Chondrocyte (in vitro differentiated cells): ENCODE measurements around the gene CMSS1. TPM values are rescaled to one million over a fixed set of nuclear protein-coding genes. Genes with fewer than 3 reads are reported as not detected.
"Not testable (repeated sequence)": the region's sequence is repeated elsewhere in the genome, so short reads cannot be mapped to it uniquely, and the experiment has no call there.

Experiments
- DNase-seq: peaks from one replicate; pipeline ENCODE4 v3.0.0; 2021; ENCODE audit warnings: mixed read lengths, low spot score
- H3K27ac Mint-ChIP-seq: one replicate; pipeline ENCODE4 v1.8.0; 2021; ENCODE audit warnings: mild to moderate bottlenecking, moderate library complexity, mixed read lengths; ENCODE audit not compliant: unreplicated experiment
- H3K27me3 Mint-ChIP-seq: 2 replicates; pipeline ENCODE4 v1.8.0; 2021; ENCODE audit warnings: low read depth, mixed read lengths
- H3K36me3 Mint-ChIP-seq: 2 replicates; pipeline ENCODE4 v1.8.0; 2021; ENCODE audit warnings: low read depth, mixed read lengths
- H3K4me1 Mint-ChIP-seq: 2 replicates; pipeline ENCODE4 v1.8.0; 2021; ENCODE audit warnings: low read depth, mild to moderate bottlenecking, mixed read lengths
- H3K4me3 Mint-ChIP-seq: one replicate; pipeline ENCODE4 v1.8.0; 2021; ENCODE audit warnings: mild to moderate bottlenecking, moderate library complexity, mixed read lengths; ENCODE audit not compliant: unreplicated experiment
- H3K9me3 Mint-ChIP-seq: 2 replicates; pipeline ENCODE4 v1.8.0; 2021; ENCODE audit warnings: low read depth, mixed read lengths
- total RNA-seq: library from RNA; stranded (reverse); gene quantifications from 3 replicates; pipeline ENCODE4 v1.2.1, GENCODE V29; 2021
- TF ChIP-seq, protein P1 (sequence below): fragments of 200-600 bp; sonication (generic); IDR thresholded peaks from 2 replicates; pipeline ENCODE4 v1.5.0; 2021; ENCODE audit warnings: antibody characterized with exemption, mild to moderate bottlenecking, moderate library complexity

CMSS1 gene
- total RNA-seq, 1 donor from 2014 or later: 19.5 TPM

DNA sequence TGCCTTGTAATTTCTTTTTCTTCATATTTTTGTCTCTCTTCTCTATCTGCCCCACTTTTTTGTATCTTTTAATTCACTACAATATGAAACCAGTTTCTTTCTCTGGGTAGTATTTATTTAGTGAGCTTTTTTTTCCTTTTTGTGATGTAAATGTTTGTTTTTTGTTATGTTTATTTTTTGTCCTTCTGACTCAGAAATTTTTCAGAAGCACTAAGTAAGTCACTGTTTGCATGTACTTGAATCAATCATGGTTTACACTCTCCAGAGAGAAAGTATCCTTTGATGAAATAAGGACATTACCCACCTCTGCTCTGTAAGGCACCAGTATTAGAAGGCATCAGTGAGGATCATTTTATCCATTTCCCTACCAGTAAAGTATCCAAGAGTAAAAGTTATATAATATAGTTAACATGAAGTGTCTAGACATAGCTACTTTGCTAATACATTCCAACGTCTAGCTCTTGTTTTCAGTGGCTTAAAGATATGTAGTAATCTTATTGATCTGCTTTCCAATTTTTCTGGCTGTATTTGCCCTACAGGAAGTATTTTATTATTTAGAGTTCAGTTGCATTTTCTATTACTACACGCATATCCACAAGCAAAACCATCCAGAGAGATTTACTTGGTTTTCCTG lies 271.2 kb downstream of the CMSS1 start:
- H3K4me3 Mint-ChIP-seq: no peak overlapping the region
- peaks cover 82% of the 10 kb centered on the region for H3K4me1 Mint-ChIP-seq
- H3K36me3 Mint-ChIP-seq: no peaks in the 10 kb centered on the region
- no peaks in the 10 kb centered on the region for H3K9me3 Mint-ChIP-seq
- peak overlapping the region; percentile 45 for H3K27ac Mint-ChIP-seq
- no peaks in the 10 kb centered on the region for H3K27me3 Mint-ChIP-seq
- TF ChIP-seq, protein P1, sequence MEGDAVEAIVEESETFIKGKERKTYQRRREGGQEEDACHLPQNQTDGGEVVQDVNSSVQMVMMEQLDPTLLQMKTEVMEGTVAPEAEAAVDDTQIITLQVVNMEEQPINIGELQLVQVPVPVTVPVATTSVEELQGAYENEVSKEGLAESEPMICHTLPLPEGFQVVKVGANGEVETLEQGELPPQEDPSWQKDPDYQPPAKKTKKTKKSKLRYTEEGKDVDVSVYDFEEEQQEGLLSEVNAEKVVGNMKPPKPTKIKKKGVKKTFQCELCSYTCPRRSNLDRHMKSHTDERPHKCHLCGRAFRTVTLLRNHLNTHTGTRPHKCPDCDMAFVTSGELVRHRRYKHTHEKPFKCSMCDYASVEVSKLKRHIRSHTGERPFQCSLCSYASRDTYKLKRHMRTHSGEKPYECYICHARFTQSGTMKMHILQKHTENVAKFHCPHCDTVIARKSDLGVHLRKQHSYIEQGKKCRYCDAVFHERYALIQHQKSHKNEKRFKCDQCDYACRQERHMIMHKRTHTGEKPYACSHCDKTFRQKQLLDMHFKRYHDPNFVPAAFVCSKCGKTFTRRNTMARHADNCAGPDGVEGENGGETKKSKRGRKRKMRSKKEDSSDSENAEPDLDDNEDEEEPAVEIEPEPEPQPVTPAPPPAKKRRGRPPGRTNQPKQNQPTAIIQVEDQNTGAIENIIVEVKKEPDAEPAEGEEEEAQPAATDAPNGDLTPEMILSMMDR: no peak
- DNase-seq: no peak

DNA sequence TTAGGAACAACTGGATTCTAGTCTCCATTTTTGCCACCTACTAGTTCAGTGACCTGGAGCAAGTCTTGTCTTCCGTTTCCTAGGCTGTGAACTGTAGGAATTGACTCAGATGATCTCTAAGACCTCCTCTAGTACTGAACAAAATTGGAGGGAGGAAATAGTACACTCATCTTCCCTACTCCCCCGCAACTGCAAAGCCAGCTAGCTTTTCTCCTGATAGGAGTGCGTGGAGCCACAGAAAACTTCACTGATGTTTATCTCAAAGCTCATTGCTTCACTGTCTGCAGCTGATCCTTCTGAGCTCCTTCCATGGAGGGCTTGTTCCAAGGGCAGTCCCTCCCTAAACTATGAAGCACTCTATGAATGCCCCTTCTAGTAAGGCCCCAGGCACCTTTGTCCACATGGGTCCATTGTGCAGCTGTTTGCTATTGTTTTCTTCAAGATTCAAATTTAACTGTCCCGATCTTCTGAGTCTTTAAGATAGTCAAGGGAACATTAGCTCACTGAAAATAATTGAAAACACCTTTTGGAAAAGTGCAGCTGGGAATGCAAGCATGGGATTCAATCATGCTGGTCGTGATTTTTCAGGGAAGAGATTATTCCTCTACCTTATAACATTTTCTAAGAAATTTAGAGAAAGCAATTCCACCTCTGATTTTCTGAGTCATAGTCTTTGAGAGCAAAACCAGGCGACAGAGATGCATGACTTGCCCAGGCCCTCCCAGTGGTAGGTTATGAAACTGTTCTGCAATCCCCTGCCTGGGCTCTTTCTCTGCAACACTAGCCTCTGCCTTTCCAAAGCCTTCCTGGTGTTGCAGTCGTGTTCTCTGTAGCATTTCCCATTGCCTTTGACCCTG lies 272.4 kb downstream of the CMSS1 start:
- Mint-ChIP-seq H3K4me1 (peaks cover 81% of the 10 kb centered on the region), H3K9me3 (no peaks in the 10 kb centered on the region), H3K27ac (peak overlapping the region; percentile 5), H3K4me3 (no peak overlapping the region), H3K27me3 (no peaks in the 10 kb centered on the region), H3K36me3 (no peaks in the 10 kb centered on the region)
- DNase-seq: no peak
- TF ChIP-seq, protein P1: peak; percentile 68

DNA sequence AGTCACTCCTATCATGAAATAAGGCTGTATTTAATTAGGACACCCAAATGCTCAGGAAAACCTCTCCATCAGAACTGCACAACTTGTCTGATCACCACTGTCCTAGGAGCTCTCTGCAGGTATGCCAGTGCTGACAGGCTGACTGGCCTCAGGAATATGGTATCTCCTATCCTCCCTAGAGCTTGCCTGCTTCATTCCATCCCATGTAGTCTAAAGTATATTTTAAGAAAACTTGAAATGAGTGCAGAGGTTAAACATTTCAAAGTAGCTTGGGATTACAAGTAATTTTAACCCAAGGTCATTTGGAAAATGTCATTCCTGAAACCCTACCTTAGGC lies 273.0 kb downstream of the CMSS1 start:
- H3K36me3 Mint-ChIP-seq: peaks cover 2% of the 10 kb centered on the region

DNA sequence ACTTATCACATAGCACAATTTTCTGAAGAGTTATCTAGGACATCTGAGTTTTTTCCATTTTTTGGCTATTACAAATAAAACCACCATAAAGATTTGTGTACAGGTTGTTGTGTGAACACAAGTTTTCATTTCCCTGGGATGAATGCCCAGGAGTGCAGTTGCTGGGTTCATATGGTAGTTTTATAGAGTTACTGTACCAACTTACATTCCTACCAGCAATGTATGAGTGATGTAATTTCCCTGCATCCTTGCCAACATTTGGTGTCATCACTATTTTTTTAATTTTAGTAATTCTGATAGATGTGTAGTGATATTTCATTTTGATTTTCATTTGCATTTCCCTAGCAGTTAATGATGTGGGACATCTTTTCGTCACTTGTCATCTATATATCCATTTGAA lies 276.2 kb downstream of the CMSS1 start:
- Mint-ChIP-seq H3K36me3 (peaks cover 3% of the 10 kb centered on the region), H3K9me3 (no peaks in the 10 kb centered on the region), H3K4me1 (peaks cover 75% of the 10 kb centered on the region), H3K4me3 (no peak overlapping the region), H3K27me3 (no peaks in the 10 kb centered on the region), H3K27ac (peak overlapping the region; percentile 81)
- no peak for DNase-seq
- TF ChIP-seq, protein P1: no peak

More for the DNA sequence above, 273.0 kb downstream of the CMSS1 start:
- no peak overlapping the region for H3K4me3 Mint-ChIP-seq
- DNase-seq: no peak
- H3K4me1 Mint-ChIP-seq: peaks cover 75% of the 10 kb centered on the region
- peak overlapping the region; percentile 5 for H3K27ac Mint-ChIP-seq
- TF ChIP-seq, protein P1: peak; percentile 20
- H3K9me3 Mint-ChIP-seq: no peaks in the 10 kb centered on the region
- H3K27me3 Mint-ChIP-seq: no peaks in the 10 kb centered on the region

DNA sequence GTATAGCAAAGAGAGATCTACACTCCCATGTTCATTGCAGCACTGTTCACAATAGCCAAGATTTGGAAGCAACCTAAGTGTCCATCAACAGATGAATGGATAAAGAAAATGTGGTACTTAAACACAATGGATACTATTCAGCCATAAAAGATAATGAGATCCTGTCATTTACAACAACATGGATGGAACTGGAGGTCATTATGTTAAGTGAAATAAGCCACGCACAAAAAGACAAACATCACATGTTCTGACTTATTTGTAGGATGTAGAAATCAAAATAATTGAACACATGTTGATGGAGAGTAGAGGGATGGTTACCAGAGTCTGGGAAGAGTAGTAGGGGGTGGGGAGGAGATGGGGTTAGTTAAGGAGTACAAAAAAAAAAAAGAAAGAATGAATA lies 278.6 kb downstream of the CMSS1 start:
- peaks cover 78% of the 10 kb centered on the region for H3K4me1 Mint-ChIP-seq
- H3K9me3 Mint-ChIP-seq, H3K27ac Mint-ChIP-seq, H3K4me3 Mint-ChIP-seq, H3K27me3 Mint-ChIP-seq, H3K36me3 Mint-ChIP-seq, DNase-seq: not testable (repeated sequence)
